ENCODE measurements around the gene NREP.

DNA sequence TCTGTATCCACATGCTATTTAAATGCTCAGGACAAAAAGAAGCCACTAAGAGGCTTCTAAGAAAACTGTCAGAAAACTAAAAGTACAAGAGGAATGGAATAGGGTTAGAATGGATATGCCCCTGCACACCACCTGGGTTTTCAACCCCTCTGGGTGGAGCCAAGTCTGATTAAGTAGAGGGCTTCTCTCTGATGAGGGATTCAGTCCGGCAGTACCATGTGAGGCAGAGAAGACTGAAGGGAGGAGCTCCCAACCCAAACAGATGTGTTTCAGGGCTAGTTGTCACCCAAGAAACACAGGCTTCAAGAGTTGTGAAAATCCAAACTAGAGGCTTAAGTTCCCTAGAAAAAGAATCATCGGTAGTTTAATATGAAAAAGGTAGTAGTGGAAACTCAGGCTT, 12.5 kb downstream of the NREP start:
- TF ChIP-seq, protein P1, sequence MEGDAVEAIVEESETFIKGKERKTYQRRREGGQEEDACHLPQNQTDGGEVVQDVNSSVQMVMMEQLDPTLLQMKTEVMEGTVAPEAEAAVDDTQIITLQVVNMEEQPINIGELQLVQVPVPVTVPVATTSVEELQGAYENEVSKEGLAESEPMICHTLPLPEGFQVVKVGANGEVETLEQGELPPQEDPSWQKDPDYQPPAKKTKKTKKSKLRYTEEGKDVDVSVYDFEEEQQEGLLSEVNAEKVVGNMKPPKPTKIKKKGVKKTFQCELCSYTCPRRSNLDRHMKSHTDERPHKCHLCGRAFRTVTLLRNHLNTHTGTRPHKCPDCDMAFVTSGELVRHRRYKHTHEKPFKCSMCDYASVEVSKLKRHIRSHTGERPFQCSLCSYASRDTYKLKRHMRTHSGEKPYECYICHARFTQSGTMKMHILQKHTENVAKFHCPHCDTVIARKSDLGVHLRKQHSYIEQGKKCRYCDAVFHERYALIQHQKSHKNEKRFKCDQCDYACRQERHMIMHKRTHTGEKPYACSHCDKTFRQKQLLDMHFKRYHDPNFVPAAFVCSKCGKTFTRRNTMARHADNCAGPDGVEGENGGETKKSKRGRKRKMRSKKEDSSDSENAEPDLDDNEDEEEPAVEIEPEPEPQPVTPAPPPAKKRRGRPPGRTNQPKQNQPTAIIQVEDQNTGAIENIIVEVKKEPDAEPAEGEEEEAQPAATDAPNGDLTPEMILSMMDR (IDR thresholded peaks at IDR 0.05), result no peak
- no peak for TF ChIP-seq POLR2A (IDR thresholded peaks at IDR 0.05)
